Measurements from ENCODE around the gene POLE. TPM values are rescaled to one million over a fixed set of nuclear protein-coding genes. Genes with fewer than 3 reads are reported as not detected.

The POLE gene
- total RNA-seq, 1 experiment from 2014 or later, result 147 TPM

DNA sequence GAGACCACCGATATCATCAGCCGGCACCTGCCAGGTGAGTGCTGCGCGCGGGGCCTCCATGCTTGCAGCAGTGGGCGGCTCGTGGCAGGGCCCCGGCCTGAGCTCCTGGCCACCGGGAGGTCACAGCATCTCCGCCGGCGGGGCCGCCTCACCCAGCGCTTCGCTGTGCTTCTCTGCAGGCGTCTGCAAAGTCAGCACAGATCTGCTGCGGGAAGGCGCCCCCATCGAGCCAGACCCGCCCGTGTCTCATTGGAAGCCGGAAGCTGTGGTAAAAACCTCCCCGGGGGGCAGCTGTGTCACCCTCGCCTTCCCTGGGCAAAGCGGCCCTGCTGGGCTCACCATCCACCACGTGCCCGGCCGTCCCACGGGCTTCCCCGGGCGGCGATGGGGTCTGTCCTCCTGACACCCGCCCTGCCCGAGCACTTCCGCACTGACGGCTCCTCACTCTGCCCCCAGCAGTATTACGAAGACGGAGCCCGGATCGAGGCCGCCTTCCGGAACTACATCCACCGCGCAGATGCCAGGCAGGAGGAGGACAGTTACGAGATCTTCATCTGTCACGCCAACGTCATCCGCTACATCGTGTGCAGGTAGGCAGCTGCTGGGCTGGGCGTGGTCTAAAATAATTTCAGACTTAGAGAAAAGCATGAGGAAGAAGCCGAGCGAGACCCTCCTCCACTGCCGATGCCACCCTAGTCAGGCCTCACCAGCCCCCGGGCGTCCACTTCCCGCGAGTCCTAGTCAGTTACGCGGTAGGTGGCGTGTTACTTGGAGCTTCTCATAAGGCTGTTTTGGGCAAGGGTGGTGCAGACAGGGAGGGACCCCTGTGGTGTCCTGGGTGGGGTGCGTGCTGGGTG lies 30.6 kb upstream of the POLE start:
- Histone ChIP-seq H3K9me3 (ENCODE audit: control insufficient read depth, low read depth, low read length) (no peaks in the 10 kb centered on the region), H2BK15ac (ENCODE audit: low read depth, low read length) (no peak overlapping the region), H2BK20ac (ENCODE audit: low read depth, low read length, poor library complexity, severe bottlenecking) (no peak overlapping the region), H2BK5ac (ENCODE audit: insufficient read length, low read length) (no peak overlapping the region), H3K4me2 (ENCODE audit: insufficient read depth, insufficient read length, low read length) (no peak overlapping the region), H4K8ac (replicated peaks; ENCODE audit: insufficient read length, low read depth, low read length) (no peak overlapping the region), H3K79me1 (ENCODE audit: insufficient read depth, low read depth, low read length, poor library complexity, severe bottlenecking) (peaks cover 6% of the 10 kb centered on the region), H2BK120ac (ENCODE audit: low read depth, low read length, poor library complexity, severe bottlenecking) (no peak overlapping the region), H3K27me3 (ENCODE audit: insufficient read depth, low read length) (no peaks in the 10 kb centered on the region), H2AK5ac (ENCODE audit: insufficient read length, low read length) (no peak overlapping the region), H3K4me1 (ENCODE audit: insufficient read depth, low read length) (no peaks in the 10 kb centered on the region), H3K27ac (ENCODE audit: insufficient read length, low read depth, low read length) (no peak overlapping the region), H3K4ac (ENCODE audit: low read depth, low read length) (no peak overlapping the region), H3K23ac (ENCODE audit: insufficient read length, low read depth, low read length) (no peak overlapping the region), H3K56ac (ENCODE audit: insufficient read length, low read depth, low read length) (no peak overlapping the region), H3K79me2 (ENCODE audit: insufficient read depth, low read length) (peaks cover 6% of the 10 kb centered on the region; the same call in 1 of the 2 replicates), H3K9ac (ENCODE audit: extremely low read depth, insufficient read length, low read length) (no peak overlapping the region), H3K14ac (ENCODE audit: insufficient read depth, low read length) (no peak overlapping the region), H4K5ac (ENCODE audit: insufficient read length, low read depth, low read length) (no peak overlapping the region), H4K20me1 (ENCODE audit: control insufficient read depth, insufficient read depth, insufficient read length) (no peaks in the 10 kb centered on the region), H3K18ac (ENCODE audit: insufficient read length, low read depth, low read length) (no peak overlapping the region), H4K91ac (ENCODE audit: insufficient read length, low read depth, low read length) (no peak overlapping the region), H2AFZ (ENCODE audit: low read length) (no peak overlapping the region), H3K23me2 (ENCODE audit: insufficient read length, low read depth, low read length, poor library complexity, severe bottlenecking) (no peaks in the 10 kb centered on the region), H3T11ph (ENCODE audit: low read length) (no peak overlapping the region), H2BK12ac (ENCODE audit: insufficient read length, low read depth, low read length) (no peak overlapping the region)
- Mint-ChIP-seq H3K27ac (peak overlapping the region in 2 of 3 experiments; percentile 10 to 40; a peak in 3 of 7 replicates), H3K4me3 (no peak overlapping the region), H3K36me3 (ENCODE audit: insufficient read depth in 1 of 3, low read depth in 3 of 3) (peaks cover 30 to 78% (median 63%) of the 10 kb centered on the region in 3 experiments; a peak in 6 of 7 replicates), H3K27me3 (ENCODE audit: low read depth) (no peaks in the 10 kb centered on the region), H3K9me3 (no peaks in the 10 kb centered on the region), H3K4me1 (no peaks in the 10 kb centered on the region)
- WGBS (ENCODE audit: extremely low coverage, insufficient read length, low lambda C conversion rate), result no CpG with 5 or more reads among the region's 61 CpGs
- TF ChIP-seq, protein P1, sequence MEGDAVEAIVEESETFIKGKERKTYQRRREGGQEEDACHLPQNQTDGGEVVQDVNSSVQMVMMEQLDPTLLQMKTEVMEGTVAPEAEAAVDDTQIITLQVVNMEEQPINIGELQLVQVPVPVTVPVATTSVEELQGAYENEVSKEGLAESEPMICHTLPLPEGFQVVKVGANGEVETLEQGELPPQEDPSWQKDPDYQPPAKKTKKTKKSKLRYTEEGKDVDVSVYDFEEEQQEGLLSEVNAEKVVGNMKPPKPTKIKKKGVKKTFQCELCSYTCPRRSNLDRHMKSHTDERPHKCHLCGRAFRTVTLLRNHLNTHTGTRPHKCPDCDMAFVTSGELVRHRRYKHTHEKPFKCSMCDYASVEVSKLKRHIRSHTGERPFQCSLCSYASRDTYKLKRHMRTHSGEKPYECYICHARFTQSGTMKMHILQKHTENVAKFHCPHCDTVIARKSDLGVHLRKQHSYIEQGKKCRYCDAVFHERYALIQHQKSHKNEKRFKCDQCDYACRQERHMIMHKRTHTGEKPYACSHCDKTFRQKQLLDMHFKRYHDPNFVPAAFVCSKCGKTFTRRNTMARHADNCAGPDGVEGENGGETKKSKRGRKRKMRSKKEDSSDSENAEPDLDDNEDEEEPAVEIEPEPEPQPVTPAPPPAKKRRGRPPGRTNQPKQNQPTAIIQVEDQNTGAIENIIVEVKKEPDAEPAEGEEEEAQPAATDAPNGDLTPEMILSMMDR (conservative IDR thresholded peaks at IDR 0.05), result no peak
- DNase-seq, result no peak

Data from H9 (cell line).